Activated T-cell treated with anti-CD3 and anti-CD28 coated beads for 4 hours (primary cell): ENCODE data around the gene GUCY1B1.
"Not testable (repeated sequence)": the region's sequence is repeated elsewhere in the genome, so short reads cannot be mapped to it uniquely, and the experiment has no call there.

Experiments used
- DNase-seq: peaks from one replicate; pipeline ENCODE4 v3.0.0-alpha.2; 2020

GUCY1B1 gene

GRCh38 chr4:155762334-155762733 lies 3.5 kb downstream of the GUCY1B1 start:
- no peak for DNase-seq

- no peak for DNase-seq
These were observed 4.7 kb downstream of the GUCY1B1 start for GRCh38 chr4:155763551-155763950.

GRCh38 chr4:155765149-155765548 lies 6.3 kb downstream of the GUCY1B1 start:
- DNase-seq = no peak

- DNase-seq = no peak
These were observed 7.8 kb downstream of the GUCY1B1 start for GRCh38 chr4:155766622-155767021.

- DNase-seq = no peak
These were observed 9.5 kb downstream of the GUCY1B1 start for GRCh38 chr4:155768370-155768769.

GRCh38 chr4:155769090-155769489 lies 10.3 kb downstream of the GUCY1B1 start:
- no peak for DNase-seq

GRCh38 chr4:155772459-155773195 lies 13.8 kb downstream of the GUCY1B1 start:
- DNase-seq = no peak

GRCh38 chr4:155773196-155773800 lies 14.5 kb downstream of the GUCY1B1 start:
- DNase-seq = no peak

GRCh38 chr4:155774033-155774432 lies 15.2 kb downstream of the GUCY1B1 start:
- DNase-seq = no peak

GRCh38 chr4:155777971-155778735 lies 19.3 kb downstream of the GUCY1B1 start:
- no peak for DNase-seq

- no peak for DNase-seq
These were observed 22.0 kb downstream of the GUCY1B1 start for GRCh38 chr4:155780775-155781174.

- DNase-seq = no peak
These were observed 22.5 kb downstream of the GUCY1B1 start for GRCh38 chr4:155781249-155781831.

- DNase-seq = no peak
These were observed 25.8 kb downstream of the GUCY1B1 start for GRCh38 chr4:155784637-155785036.

GRCh38 chr4:155785828-155786227 lies 27.0 kb downstream of the GUCY1B1 start:
- DNase-seq = no peak

- no peak for DNase-seq
These were observed 28.4 kb downstream of the GUCY1B1 start for GRCh38 chr4:155787113-155787710.

GRCh38 chr4:155789391-155789790 lies 30.6 kb downstream of the GUCY1B1 start:
- no peak for DNase-seq

- DNase-seq = no peak
These were observed 31.2 kb downstream of the GUCY1B1 start for GRCh38 chr4:155789982-155790381.

GRCh38 chr4:155794589-155795236 lies 35.9 kb downstream of the GUCY1B1 start:
- no peak for DNase-seq

- DNase-seq = no peak
These were observed 37.2 kb downstream of the GUCY1B1 start for GRCh38 chr4:155795991-155796390.

- DNase-seq = not testable (repeated sequence)
These were observed 38.8 kb downstream of the GUCY1B1 start for GRCh38 chr4:155797581-155797980.

GRCh38 chr4:155799116-155799793 lies 40.4 kb downstream of the GUCY1B1 start:
- no peak for DNase-seq

- DNase-seq = no peak
These were observed 40.9 kb downstream of the GUCY1B1 start for GRCh38 chr4:155799794-155800123.
